OCI-LY7 (cell line): ENCODE results near the gene EFCAB11. TPM values are rescaled to one million over a fixed set of nuclear protein-coding genes. Genes with fewer than 3 reads are reported as not detected.

Experiments used
- BruUV-seq: library from RNA; stranded (reverse); fragments of 400-500 nt; replicated peaks from 2 replicates; lab custom pipeline; 2021; lab: Mats Ljungman, UMichigan
- CTCF ChIA-PET: fragments of 300-600 bp; sonication (Branson Sonifier 250); formaldehyde crosslinking; loops from one replicate; lab custom pipeline; 2022; ENCODE audit warnings: antibody characterized with exemption; ENCODE audit not compliant: unreplicated experiment; lab: Charles Lee
- POLR2A ChIA-PET: fragments of 300-600 bp; sonication (Branson Sonifier 250); formaldehyde crosslinking; loops from one replicate; lab custom pipeline; 2022; ENCODE audit warnings: antibody characterized with exemption; lab: Charles Lee
- DNase-seq: peaks from one replicate; pipeline ENCODE4 v3.0.0-alpha.2; 2015; ENCODE audit warnings: low spot score
- H2AFZ ChIP-seq: fragments of 200-600 bp; sonication (generic), shearing (Covaris generic); 2 replicates; pipeline ENCODE4 v1.6.1; 2014; ENCODE audit warnings: mild to moderate bottlenecking, antibody characterized with exemption, low read length, moderate library complexity
- H3K27ac ChIP-seq: fragments of 200-600 bp; sonication (generic); 2 replicates; pipeline ENCODE4 v1.5.1; 2014; ENCODE audit warnings: mixed run types, low read depth, mild to moderate bottlenecking, moderate library complexity, low read length, inconsistent platforms; ENCODE audit not compliant: poor library complexity, severe bottlenecking
- H3K36me3 ChIP-seq: fragments of 200-600 bp; sonication (generic); 2 replicates; pipeline ENCODE4 v1.6.1; 2014; ENCODE audit warnings: mild to moderate bottlenecking, antibody characterized with exemption, low read length, moderate library complexity, mixed read lengths; ENCODE audit not compliant: insufficient read depth
- H3K4me1 ChIP-seq: fragments of 200-600 bp; sonication (generic); 2 replicates; pipeline ENCODE4 v1.5.1; 2014; ENCODE audit warnings: mild to moderate bottlenecking, low read length; ENCODE audit not compliant: insufficient read depth, poor library complexity, severe bottlenecking
- H3K4me2 ChIP-seq: fragments of 200-600 bp; sonication (generic); 2 replicates; pipeline ENCODE4 v1.6.1; 2014; ENCODE audit warnings: mild to moderate bottlenecking, low read length
- H3K4me3 ChIP-seq: fragments of 200-600 bp; sonication (generic); 2 replicates; pipeline ENCODE4 v1.5.1; 2014; ENCODE audit warnings: mild to moderate bottlenecking, low read depth, low read length; ENCODE audit not compliant: poor library complexity, severe bottlenecking
- H3K79me2 ChIP-seq: fragments of 200-600 bp; sonication (generic); 2 replicates; pipeline ENCODE4 v1.6.1; 2016; ENCODE audit warnings: low read depth, mild to moderate bottlenecking, low read length, moderate library complexity, mixed read lengths; ENCODE audit not compliant: insufficient read depth
- H3K9me2 ChIP-seq: fragments of 200-600 bp; sonication (generic); 2 replicates; pipeline ENCODE4 v1.6.1; 2016; ENCODE audit warnings: mild to moderate bottlenecking, low read length, mixed read lengths; ENCODE audit not compliant: insufficient read depth
- H3K9me3 ChIP-seq: fragments of 200-600 bp; sonication (generic); 2 replicates; pipeline ENCODE4 v1.6.1; 2014; ENCODE audit warnings: mild to moderate bottlenecking, mixed run types, low read length, mixed read lengths
- H4K20me1 ChIP-seq: fragments of 200-600 bp; sonication (generic); 2 replicates; pipeline ENCODE4 v1.6.1; 2014; ENCODE audit warnings: mild to moderate bottlenecking, antibody characterized with exemption, low read length, moderate library complexity, mixed read lengths; ENCODE audit not compliant: insufficient read depth
- CTCF ChIP-seq: fragments of 200-600 bp; sonication (generic); conservative IDR thresholded peaks from 2 replicates; pipeline ENCODE4 v1.5.1; 2014; ENCODE audit warnings: mild to moderate bottlenecking, antibody characterized with exemption, low read length, moderate library complexity, mixed read lengths
- EZH2phosphoT487 ChIP-seq: fragments of 200-600 bp; sonication (generic); IDR thresholded peaks from 2 replicates; pipeline ENCODE4 v1.6.1; 2018; ENCODE audit warnings: low read depth, borderline replicate concordance, mild to moderate bottlenecking, mixed run types, antibody characterized with exemption, low read length, moderate library complexity, mixed read lengths
- intact Hi-C: fragments of 100-400 bp; cut with micrococcal nuclease; formaldehyde crosslinking; loops from one replicate; pipeline ENCODE4 v1.10.0; 2022; ENCODE audit not compliant: unreplicated experiment
- total RNA-seq, 2 experiments: library from RNA; depleted of rRNA in 1 of 2; stranded (reverse); fragments of >200 nt in 1 of 2; shearing (Covaris generic) in 1 of 2; gene quantifications; 2 replicates each; pipeline ENCODE4 v1.2.3, GENCODE V29; 2014 to 2022

Gene EFCAB11
- total RNA-seq, 2 experiments from 2014 or later: 9.3 to 29.5 TPM

- ChIA-PET CTCF (no interaction called here), POLR2A (interaction anchor here (0.5 kb wide), 1 partner anchor 16 kb away, joined by 3 read pairs; no protein-coding TSS in a partner anchor)
- no TSS peak for BruUV-seq
Observed at GRCh38 chr14:89827265-89827664, 127.3 kb downstream of the EFCAB11 start.

GRCh38 chr14:89826596-89826995 lies 127.9 kb downstream of the EFCAB11 start:
- no peaks in the 10 kb centered on the region for H3K79me2 ChIP-seq
- DNase-seq: no peak
- ChIA-PET CTCF (no interaction called here), POLR2A (interaction anchor here (0.5 kb wide), 1 partner anchor 17 kb away, joined by 3 read pairs; no protein-coding TSS in a partner anchor)
- H3K4me1 ChIP-seq: no peaks in the 10 kb centered on the region
- H3K4me3 ChIP-seq: no peak overlapping the region
- H3K27ac ChIP-seq: no peak overlapping the region
- H3K36me3 ChIP-seq: no peaks in the 10 kb centered on the region
- no peak overlapping the region for H3K4me2 ChIP-seq
- no peaks in the 10 kb centered on the region for H3K9me3 ChIP-seq
- no peaks in the 10 kb centered on the region for H3K9me2 ChIP-seq
- no peak overlapping the region for H2AFZ ChIP-seq
- TF ChIP-seq CTCF (no peak), EZH2phosphoT487 (no peak)
- no TSS peak for BruUV-seq
- intact Hi-C loops: no loop called here
- H4K20me1 ChIP-seq: no peaks in the 10 kb centered on the region

More at GRCh38 chr14:89827265-89827664, 127.3 kb downstream of the EFCAB11 start:
- Histone ChIP-seq H3K9me3 (no peaks in the 10 kb centered on the region), H3K27ac (no peak overlapping the region), H4K20me1 (no peaks in the 10 kb centered on the region), H3K4me3 (no peak overlapping the region), H3K4me2 (no peak overlapping the region), H3K4me1 (no peaks in the 10 kb centered on the region), H2AFZ (no peak overlapping the region), H3K79me2 (no peaks in the 10 kb centered on the region), H3K36me3 (no peaks in the 10 kb centered on the region), H3K9me2 (no peaks in the 10 kb centered on the region)
- TF ChIP-seq CTCF (no peak), EZH2phosphoT487 (no peak)
- no peak for DNase-seq
- intact Hi-C loops: no loop called here

GRCh38 chr14:89823743-89824142 lies 130.8 kb downstream of the EFCAB11 start:
- Histone ChIP-seq H4K20me1 (no peaks in the 10 kb centered on the region), H3K36me3 (no peaks in the 10 kb centered on the region), H2AFZ (no peak overlapping the region), H3K9me3 (no peaks in the 10 kb centered on the region), H3K4me3 (no peak overlapping the region), H3K4me1 (no peaks in the 10 kb centered on the region), H3K9me2 (no peaks in the 10 kb centered on the region), H3K79me2 (no peaks in the 10 kb centered on the region), H3K27ac (no peak overlapping the region), H3K4me2 (no peak overlapping the region)
- TF ChIP-seq EZH2phosphoT487 (no peak), CTCF (no peak)
- BruUV-seq: no TSS peak
- CTCF ChIA-PET: no interaction called here
- intact Hi-C loops: no loop called here
- no peak for DNase-seq
- POLR2A ChIA-PET: no interaction called here
